H9 (cell line): ENCODE results near the gene B3GNT5. TPM values are rescaled to one million over a fixed set of nuclear protein-coding genes. Genes with fewer than 3 reads are reported as not detected.
A peak's percentile ranks its signal among the peaks of the same experiment; 100 is the strongest.

Experiments used
- DNase-seq: peaks from one replicate; pipeline ENCODE4 v3.0.0-alpha.2; 2017
- H2AFZ ChIP-seq: one replicate; pipeline ENCODE4 v1.6.1; 2013; ENCODE audit warnings: mild to moderate bottlenecking, low read length, control low read depth, moderate library complexity
- H2AK5ac ChIP-seq: 2 replicates; pipeline ENCODE4 v1.6.1; 2013; ENCODE audit warnings: low read length, control low read depth, mixed read lengths; ENCODE audit not compliant: insufficient read length
- H2BK120ac ChIP-seq: one replicate; pipeline ENCODE4 v1.6.1; 2013; ENCODE audit warnings: low read depth, mild to moderate bottlenecking, low read length, control low read depth, inconsistent platforms; ENCODE audit not compliant: poor library complexity, severe bottlenecking
- H2BK12ac ChIP-seq: 2 replicates; pipeline ENCODE4 v1.6.1; 2013; ENCODE audit warnings: low read length, control low read depth, mixed read lengths, low read depth; ENCODE audit not compliant: insufficient read length
- H2BK15ac ChIP-seq: 2 replicates; pipeline ENCODE4 v1.6.1; 2013; ENCODE audit warnings: low read depth, low read length, control low read depth
- H2BK20ac ChIP-seq: one replicate; pipeline ENCODE4 v1.6.1; 2013; ENCODE audit warnings: low read depth, mild to moderate bottlenecking, low read length, control low read depth, inconsistent platforms; ENCODE audit not compliant: poor library complexity, severe bottlenecking
- H2BK5ac ChIP-seq: 2 replicates; pipeline ENCODE4 v1.6.1; 2013; ENCODE audit warnings: low read length, control low read depth, mixed read lengths; ENCODE audit not compliant: insufficient read length
- H3K14ac ChIP-seq: 2 replicates; pipeline ENCODE4 v1.6.1; 2013; ENCODE audit warnings: low read length, control low read depth; ENCODE audit not compliant: insufficient read depth
- H3K18ac ChIP-seq: 2 replicates; pipeline ENCODE4 v1.6.1; 2013; ENCODE audit warnings: low read depth, mild to moderate bottlenecking, mixed read lengths, low read length, control low read depth; ENCODE audit not compliant: insufficient read length
- H3K23ac ChIP-seq: 2 replicates; pipeline ENCODE4 v1.6.1; 2013; ENCODE audit warnings: low read length, control low read depth, mixed read lengths, low read depth; ENCODE audit not compliant: insufficient read length
- H3K23me2 ChIP-seq: 2 replicates; pipeline ENCODE4 v1.6.1; 2013; ENCODE audit warnings: low read depth, mild to moderate bottlenecking, mixed read lengths, low read length, control low read depth; ENCODE audit not compliant: insufficient read length, poor library complexity, severe bottlenecking
- H3K27ac ChIP-seq: 2 replicates; pipeline ENCODE4 v1.5.1; 2013; ENCODE audit warnings: low read length, control low read depth, mixed read lengths, low read depth; ENCODE audit not compliant: insufficient read length
- H3K27me3 ChIP-seq: 2 replicates; pipeline ENCODE4 v1.6.1; 2013; ENCODE audit warnings: low read length, control low read depth, inconsistent platforms; ENCODE audit not compliant: insufficient read depth
- H3K4ac ChIP-seq: 2 replicates; pipeline ENCODE4 v1.6.1; 2013; ENCODE audit warnings: low read depth, mild to moderate bottlenecking, control low read depth, inconsistent platforms, low read length, moderate library complexity
- H3K4me1 ChIP-seq: 2 replicates; pipeline ENCODE4 v1.6.1; 2013; ENCODE audit warnings: low read length, control low read depth, inconsistent platforms; ENCODE audit not compliant: insufficient read depth
- H3K4me2 ChIP-seq: 2 replicates; pipeline ENCODE4 v1.6.1; 2013; ENCODE audit warnings: low read length, control low read depth, mixed read lengths; ENCODE audit not compliant: insufficient read length, insufficient read depth
- H3K56ac ChIP-seq: 2 replicates; pipeline ENCODE4 v1.6.1; 2013; ENCODE audit warnings: low read depth, mild to moderate bottlenecking, mixed read lengths, low read length, control low read depth; ENCODE audit not compliant: insufficient read length
- H3K79me1 ChIP-seq: 2 replicates; pipeline ENCODE4 v1.6.1; 2013; ENCODE audit warnings: low read depth, mild to moderate bottlenecking, moderate library complexity, low read length, control low read depth, inconsistent platforms; ENCODE audit not compliant: insufficient read depth, poor library complexity, severe bottlenecking
- H3K79me2 ChIP-seq: 2 replicates; pipeline ENCODE4 v1.6.1; 2013; ENCODE audit warnings: low read length, control low read depth, inconsistent platforms; ENCODE audit not compliant: insufficient read depth
- H3K9ac ChIP-seq: 2 replicates; pipeline ENCODE4 v1.6.1; 2013; ENCODE audit warnings: low read length, control low read depth, mixed read lengths; ENCODE audit not compliant: insufficient read length; ENCODE audit errors: extremely low read depth
- H3K9me3 ChIP-seq: one replicate; pipeline ENCODE4 v1.6.1; 2013; ENCODE audit warnings: low read depth, low read length, inconsistent platforms; ENCODE audit not compliant: control insufficient read depth
- H3T11ph ChIP-seq: one replicate; pipeline ENCODE4 v1.6.1; 2013; ENCODE audit warnings: mild to moderate bottlenecking, low read length, control low read depth, inconsistent platforms
- H4K20me1 ChIP-seq: one replicate; pipeline ENCODE4 v1.6.1; 2013; ENCODE audit not compliant: control insufficient read depth, insufficient read length, insufficient read depth
- H4K5ac ChIP-seq: 2 replicates; pipeline ENCODE4 v1.6.1; 2013; ENCODE audit warnings: low read depth, mild to moderate bottlenecking, mixed read lengths, low read length, control low read depth; ENCODE audit not compliant: insufficient read length
- H4K8ac ChIP-seq: replicated peaks from 2 replicates; pipeline ENCODE4 v1.6.1; 2013; ENCODE audit warnings: low read length, control low read depth, mixed read lengths, low read depth; ENCODE audit not compliant: insufficient read length
- H4K91ac ChIP-seq: 2 replicates; pipeline ENCODE4 v1.6.1; 2013; ENCODE audit warnings: low read depth, mild to moderate bottlenecking, moderate library complexity, mixed read lengths, low read length, control low read depth; ENCODE audit not compliant: insufficient read length
- H3K27ac Mint-ChIP-seq, 3 experiments: 2 replicates in 2 of 3; 3 replicates in 1 of 3; pipeline ENCODE4 v1.8.0; 2020 to 2021; ENCODE audit warnings: mixed read lengths in 3 of 3, mild to moderate bottlenecking in 1 of 3, moderate library complexity in 1 of 3
- H3K27me3 Mint-ChIP-seq: 2 replicates; pipeline ENCODE4 v1.8.0; 2021; ENCODE audit warnings: low read depth, mild to moderate bottlenecking, moderate library complexity, mixed read lengths
- H3K36me3 Mint-ChIP-seq, 3 experiments: 2 replicates in 2 of 3; 3 replicates in 1 of 3; pipeline ENCODE4 v1.8.0; 2020 to 2021; ENCODE audit warnings: low read depth in 3 of 3, mixed read lengths in 3 of 3; ENCODE audit not compliant: insufficient read depth in 1 of 3
- H3K4me1 Mint-ChIP-seq, 2 experiments: 2 replicates each; pipeline ENCODE4 v1.8.0; 2020; ENCODE audit warnings: mixed read lengths in 2 of 2
- H3K4me3 Mint-ChIP-seq, 2 experiments: 2 replicates in 1 of 2; 3 replicates in 1 of 2; pipeline ENCODE4 v1.8.0; 2020 to 2021; ENCODE audit warnings: mild to moderate bottlenecking in 2 of 2, mixed read lengths in 2 of 2, moderate library complexity in 1 of 2
- H3K9me3 Mint-ChIP-seq, 2 experiments: 2 replicates in 1 of 2; 3 replicates in 1 of 2; pipeline ENCODE4 v1.8.0; 2020; ENCODE audit warnings: mild to moderate bottlenecking in 2 of 2, mixed read lengths in 2 of 2, moderate library complexity in 1 of 2
- CTCF ChIP-seq: fragments of 200-600 bp; sonication (generic); conservative IDR thresholded peaks from 3 replicates; pipeline ENCODE4 v1.8.0; 2021; ENCODE audit warnings: antibody characterized with exemption, mild to moderate bottlenecking
- WGBS: extraction: QIAGEN DNeasy Blood & Tissue Kit; methylation state at CpG from one replicate; pipeline ENCODE4 v1.1.7; 2013; ENCODE audit warnings: missing lambda C conversion rate, low lambda C conversion rate, mixed read lengths; ENCODE audit not compliant: insufficient read length; ENCODE audit errors: extremely low coverage; 5-methylcytosine and 5-hydroxymethylcytosine counted together
- total RNA-seq: library from RNA; stranded (reverse); gene quantifications from 2 replicates; pipeline ENCODE4 v1.2.1, GENCODE V29; 2021

Gene B3GNT5
- total RNA-seq, 1 experiment from 2014 or later: 7.3 TPM

- no CpG with 5 or more reads among the region's 5 CpGs for WGBS
- peaks cover 2 to 12% (median 11%) of the 10 kb centered on the region in 3 experiments; a peak in 6 of 7 replicates for H3K36me3 Mint-ChIP-seq
These were observed 14.1 kb downstream of the B3GNT5 start for GRCh38 chr3:183267140-183267539.

More at GRCh38 chr3:183267140-183267539, 14.1 kb downstream of the B3GNT5 start:
- Histone ChIP-seq H3K23me2 (no peaks in the 10 kb centered on the region), H3K27me3 (no peaks in the 10 kb centered on the region), H3K23ac (no peak overlapping the region), H2BK20ac (no peak overlapping the region), H3K9me3 (no peaks in the 10 kb centered on the region), H3K14ac (no peak overlapping the region), H2BK15ac (no peak overlapping the region), H2BK120ac (no peak overlapping the region), H3K79me1 (no peaks in the 10 kb centered on the region), H3K27ac (no peak overlapping the region), H3T11ph (no peak overlapping the region), H3K79me2 (no peaks in the 10 kb centered on the region; the same call in 1 of the 2 replicates), H4K8ac (no peak overlapping the region), H4K5ac (no peak overlapping the region), H3K18ac (no peak overlapping the region), H4K20me1 (no peaks in the 10 kb centered on the region), H3K56ac (no peak overlapping the region), H2AK5ac (no peak overlapping the region), H2BK5ac (no peak overlapping the region), H3K4ac (no peak overlapping the region), H3K4me1 (peaks cover 23% of the 10 kb centered on the region; the same call in 1 of the 2 replicates), H2AFZ (no peak overlapping the region), H3K4me2 (no peak overlapping the region), H2BK12ac (no peak overlapping the region), H3K9ac (no peak overlapping the region), H4K91ac (no peak overlapping the region)
- H3K9me3 Mint-ChIP-seq: no peaks in the 10 kb centered on the region
- peak overlapping the region in 1 of 3 experiments; percentile 61; a peak in 1 of 7 replicates for H3K27ac Mint-ChIP-seq
- TF ChIP-seq CTCF: no peak
- no peak for DNase-seq
- no peak overlapping the region for H3K4me3 Mint-ChIP-seq
- H3K27me3 Mint-ChIP-seq: no peaks in the 10 kb centered on the region
- H3K4me1 Mint-ChIP-seq: peaks cover 23 to 25% of the 10 kb centered on the region in 2 experiments
